OCI-LY3 (cell line): ENCODE results near the gene HCN3.

ENCODE experiments used
- EZH2phosphoT487 ChIP-seq: fragments of 200-600 bp; shearing (Covaris generic); IDR thresholded peaks from 2 replicates; pipeline ENCODE4 v1.6.1; 2018; ENCODE audit warnings: antibody characterized with exemption, mixed run types, low read depth
- TF ChIP-seq, protein P1 (sequence below): fragments of 200-600, 300-600 bp; sonication (generic); IDR thresholded peaks from 2 replicates; pipeline ENCODE4 v1.5.1; 2014; ENCODE audit warnings: antibody characterized with exemption, low read length, low read depth

GRCh38 chr1:155261852-155262673 is 15.2 kb upstream of the HCN3 start, which contains the start of gene SCAMP3:
- TF ChIP-seq, protein P1, sequence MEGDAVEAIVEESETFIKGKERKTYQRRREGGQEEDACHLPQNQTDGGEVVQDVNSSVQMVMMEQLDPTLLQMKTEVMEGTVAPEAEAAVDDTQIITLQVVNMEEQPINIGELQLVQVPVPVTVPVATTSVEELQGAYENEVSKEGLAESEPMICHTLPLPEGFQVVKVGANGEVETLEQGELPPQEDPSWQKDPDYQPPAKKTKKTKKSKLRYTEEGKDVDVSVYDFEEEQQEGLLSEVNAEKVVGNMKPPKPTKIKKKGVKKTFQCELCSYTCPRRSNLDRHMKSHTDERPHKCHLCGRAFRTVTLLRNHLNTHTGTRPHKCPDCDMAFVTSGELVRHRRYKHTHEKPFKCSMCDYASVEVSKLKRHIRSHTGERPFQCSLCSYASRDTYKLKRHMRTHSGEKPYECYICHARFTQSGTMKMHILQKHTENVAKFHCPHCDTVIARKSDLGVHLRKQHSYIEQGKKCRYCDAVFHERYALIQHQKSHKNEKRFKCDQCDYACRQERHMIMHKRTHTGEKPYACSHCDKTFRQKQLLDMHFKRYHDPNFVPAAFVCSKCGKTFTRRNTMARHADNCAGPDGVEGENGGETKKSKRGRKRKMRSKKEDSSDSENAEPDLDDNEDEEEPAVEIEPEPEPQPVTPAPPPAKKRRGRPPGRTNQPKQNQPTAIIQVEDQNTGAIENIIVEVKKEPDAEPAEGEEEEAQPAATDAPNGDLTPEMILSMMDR: no peak
- TF ChIP-seq EZH2phosphoT487: no peak
